ENCODE data around the gene ABHD2.

DNA sequence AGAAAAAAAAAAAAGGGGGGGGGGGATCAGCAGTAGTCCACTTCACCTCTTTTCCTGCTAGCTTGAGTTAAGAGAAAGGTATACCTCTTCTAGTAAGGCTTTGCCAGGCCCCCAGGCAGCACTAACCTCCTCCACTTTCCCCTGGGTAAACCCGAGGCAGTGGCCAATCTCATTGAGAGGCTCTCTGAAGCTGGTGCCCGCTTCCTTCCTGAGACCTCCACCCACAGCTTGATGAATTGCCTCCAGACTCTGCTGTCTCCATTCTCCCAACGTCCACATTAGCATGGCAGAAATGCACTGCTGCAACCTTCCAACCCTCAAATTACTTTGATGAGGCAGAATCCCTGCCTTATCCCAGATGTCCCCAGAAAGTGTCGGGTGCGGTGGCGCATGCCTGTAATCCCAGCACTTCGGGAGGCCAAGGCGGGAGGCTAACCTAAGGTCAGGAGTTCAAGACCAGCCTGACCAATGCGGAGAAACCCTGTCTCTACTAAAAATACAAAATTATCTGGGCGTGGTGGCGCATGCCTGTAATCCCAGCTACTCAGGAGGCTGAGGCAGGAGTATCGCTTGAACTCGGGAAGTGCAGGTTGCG is 117.8 kb downstream of the ABHD2 start:
- TF ChIP-seq, protein P1, sequence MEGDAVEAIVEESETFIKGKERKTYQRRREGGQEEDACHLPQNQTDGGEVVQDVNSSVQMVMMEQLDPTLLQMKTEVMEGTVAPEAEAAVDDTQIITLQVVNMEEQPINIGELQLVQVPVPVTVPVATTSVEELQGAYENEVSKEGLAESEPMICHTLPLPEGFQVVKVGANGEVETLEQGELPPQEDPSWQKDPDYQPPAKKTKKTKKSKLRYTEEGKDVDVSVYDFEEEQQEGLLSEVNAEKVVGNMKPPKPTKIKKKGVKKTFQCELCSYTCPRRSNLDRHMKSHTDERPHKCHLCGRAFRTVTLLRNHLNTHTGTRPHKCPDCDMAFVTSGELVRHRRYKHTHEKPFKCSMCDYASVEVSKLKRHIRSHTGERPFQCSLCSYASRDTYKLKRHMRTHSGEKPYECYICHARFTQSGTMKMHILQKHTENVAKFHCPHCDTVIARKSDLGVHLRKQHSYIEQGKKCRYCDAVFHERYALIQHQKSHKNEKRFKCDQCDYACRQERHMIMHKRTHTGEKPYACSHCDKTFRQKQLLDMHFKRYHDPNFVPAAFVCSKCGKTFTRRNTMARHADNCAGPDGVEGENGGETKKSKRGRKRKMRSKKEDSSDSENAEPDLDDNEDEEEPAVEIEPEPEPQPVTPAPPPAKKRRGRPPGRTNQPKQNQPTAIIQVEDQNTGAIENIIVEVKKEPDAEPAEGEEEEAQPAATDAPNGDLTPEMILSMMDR (IDR thresholded peaks at IDR 0.05; ENCODE audit: extremely low read depth in 1 of 2, insufficient read depth in 1 of 2, low read depth in 1 of 2, low read length in 2 of 2), result no peak
- TF ChIP-seq POLR2AphosphoS5 (IDR thresholded peaks at IDR 0.05; ENCODE audit: insufficient read depth, low read depth, low read length) (no peak), EZH2 (IDR thresholded peaks at IDR 0.05; ENCODE audit: borderline replicate concordance, low read depth, low read length, severe bottlenecking) (no peak), POLR2A (IDR thresholded peaks at IDR 0.05; ENCODE audit: low read depth, low read length) (no peak), MYC (IDR thresholded peaks at IDR 0.05; ENCODE audit: low read depth, low read length) (no peak), FOS (IDR thresholded peaks at IDR 0.05; ENCODE audit: borderline replicate concordance, insufficient read depth, low read length) (no peak), JUN (IDR thresholded peaks at IDR 0.05; ENCODE audit: borderline replicate concordance, insufficient read depth, insufficient read length, low read depth) (no peak), GATA2 (IDR thresholded peaks at IDR 0.05; ENCODE audit: insufficient read depth, insufficient read length, low read depth, low read length) (no peak)
- TF ChIP-seq, protein P2, sequence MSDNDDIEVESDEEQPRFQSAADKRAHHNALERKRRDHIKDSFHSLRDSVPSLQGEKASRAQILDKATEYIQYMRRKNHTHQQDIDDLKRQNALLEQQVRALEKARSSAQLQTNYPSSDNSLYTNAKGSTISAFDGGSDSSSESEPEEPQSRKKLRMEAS (IDR thresholded peaks at IDR 0.05; ENCODE audit: insufficient read depth, insufficient read length), result no peak

Measured in endothelial cell of umbilical vein (primary cell).